GM18907 (cell line): ENCODE results near the gene ANKRD6.

Experiments
- ATAC-seq: cut with Tn5 transposase; IDR thresholded peaks from one replicate; pipeline ENCODE4 v1.9.1; 2021; ENCODE audit warnings: mild to moderate bottlenecking, moderate library complexity; ENCODE audit not compliant: unreplicated experiment

Gene ANKRD6

GRCh38 chr6:89412071-89413005 lies 20.6 kb upstream of the ANKRD6 start, which contains the start of gene RRAGD:
RRAGD (minus strand) TSS chr6:89412273; CDS start chr6:89411993, 280 bp downstream.
- ATAC-seq, result peak; percentile 75

- no peak for ATAC-seq
These were observed 19.9 kb upstream of the ANKRD6 start for GRCh38 chr6:89413006-89413400.

GRCh38 chr6:89414215-89414614 lies 18.7 kb upstream of the ANKRD6 start:
- no peak for ATAC-seq

- ATAC-seq, result no peak
These were observed 17.8 kb upstream of the ANKRD6 start for GRCh38 chr6:89415185-89415584.

DNA sequence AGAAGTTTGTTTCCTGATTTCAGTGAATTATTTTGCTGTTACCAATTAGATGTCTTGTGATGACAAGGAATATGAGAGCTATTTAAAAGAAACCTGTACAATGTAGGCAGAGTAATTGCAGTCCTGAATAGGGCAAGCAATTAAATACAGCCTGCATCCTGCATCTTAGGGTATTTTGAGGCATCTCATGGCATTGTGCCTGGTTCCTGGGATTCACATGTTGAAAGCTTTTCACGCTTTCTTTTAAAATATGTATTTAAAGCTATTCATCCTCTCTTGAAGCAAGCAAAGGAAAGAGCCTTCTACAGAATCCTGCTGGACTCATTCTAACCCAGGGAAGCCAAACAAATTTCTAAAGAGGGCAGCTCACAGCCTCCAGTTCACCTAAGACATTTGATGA lies 16.2 kb upstream of the ANKRD6 start:
- no peak for ATAC-seq

DNA sequence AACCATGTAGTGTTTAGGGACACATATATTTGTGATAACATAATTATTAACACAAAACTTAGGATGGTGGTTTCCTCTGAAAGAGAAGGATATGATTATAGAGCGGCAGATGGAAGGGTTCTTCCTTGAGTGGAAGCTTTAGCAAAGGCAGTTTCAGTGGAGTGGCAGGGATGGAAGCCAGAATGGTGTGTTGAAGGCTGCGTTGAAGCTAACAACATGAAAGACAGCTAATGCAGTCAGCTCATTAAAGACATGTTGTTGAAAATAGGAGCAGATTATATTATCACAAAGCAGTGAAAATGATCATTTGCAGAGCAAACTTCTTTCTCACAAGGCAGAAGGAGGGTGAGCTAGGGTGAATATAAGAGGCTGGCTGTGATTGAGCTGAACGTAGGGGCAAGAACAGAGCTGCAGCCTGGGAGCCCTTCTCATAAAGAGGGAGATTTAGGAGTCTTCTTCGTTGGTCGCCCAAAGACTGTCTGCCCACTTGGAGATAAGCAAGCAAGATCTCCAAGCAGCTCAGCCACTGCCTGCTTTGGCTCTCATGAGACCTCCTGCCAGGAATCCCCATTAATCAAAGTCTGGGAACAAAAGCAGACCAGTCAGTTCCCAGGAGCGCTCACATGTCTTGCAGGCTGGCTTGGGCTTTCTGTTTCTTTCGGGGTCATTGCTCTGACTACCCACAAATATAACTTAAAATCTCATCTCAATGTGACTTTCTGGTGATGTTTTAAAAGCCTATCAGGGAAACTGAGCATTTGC lies 2.6 kb upstream of the ANKRD6 start:
- no peak for ATAC-seq

GRCh38 chr6:89433252-89434149 lies 549 bp downstream of the ANKRD6 start:
- peak; percentile 53 for ATAC-seq

GRCh38 chr6:89434150-89434499 lies 1.2 kb downstream of the ANKRD6 start:
- ATAC-seq, result no peak

- no peak for ATAC-seq
These were observed 2.0 kb downstream of the ANKRD6 start for GRCh38 chr6:89434954-89435353.

- ATAC-seq, result no peak
These were observed 3.3 kb downstream of the ANKRD6 start for GRCh38 chr6:89436226-89436625.

- ATAC-seq, result no peak
These were observed 5.3 kb downstream of the ANKRD6 start for GRCh38 chr6:89438248-89438647.

GRCh38 chr6:89439014-89439413 lies 6.1 kb downstream of the ANKRD6 start:
- ATAC-seq, result no peak

- no peak for ATAC-seq
These were observed 7.2 kb downstream of the ANKRD6 start for GRCh38 chr6:89440200-89440599.

DNA sequence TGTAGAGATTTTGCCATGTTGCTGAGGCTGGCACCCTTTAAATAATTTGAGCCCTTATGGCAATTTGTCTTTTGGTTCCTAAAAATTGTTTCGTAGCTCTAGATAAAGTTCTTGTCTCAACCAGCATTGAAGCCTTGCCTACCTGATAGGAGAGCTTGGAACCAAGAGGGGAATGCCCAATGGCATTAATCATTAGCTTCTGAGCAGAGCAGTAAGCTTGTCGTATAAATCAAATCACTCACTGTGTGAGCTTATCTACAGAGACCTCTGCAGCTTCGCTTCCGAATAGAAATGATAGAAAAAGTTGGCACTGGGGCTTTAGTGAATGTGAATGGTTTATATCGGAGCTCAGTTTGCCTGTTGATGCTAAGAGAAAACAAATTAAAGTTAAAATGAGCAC lies 10.7 kb downstream of the ANKRD6 start:
- no peak for ATAC-seq

DNA sequence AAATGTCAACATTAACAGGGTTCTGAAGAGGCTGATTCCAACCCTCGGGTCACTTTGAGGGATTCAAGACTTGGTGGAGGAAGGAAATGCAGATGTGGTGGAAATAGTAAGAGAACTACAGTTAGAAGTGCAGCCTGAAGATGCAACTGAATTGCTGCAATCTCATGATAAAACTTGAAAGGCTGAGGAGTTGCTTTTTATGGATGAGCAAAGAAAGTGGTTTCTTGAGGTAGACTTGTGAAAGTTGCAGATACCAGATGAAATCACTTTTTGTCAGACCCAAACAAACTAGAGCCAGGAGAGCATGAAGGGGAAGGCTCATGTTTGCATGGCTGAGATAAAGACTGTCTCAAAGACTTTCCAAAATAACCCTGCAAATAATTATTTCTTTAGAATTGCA lies 16.2 kb downstream of the ANKRD6 start:
- no peak for ATAC-seq

DNA sequence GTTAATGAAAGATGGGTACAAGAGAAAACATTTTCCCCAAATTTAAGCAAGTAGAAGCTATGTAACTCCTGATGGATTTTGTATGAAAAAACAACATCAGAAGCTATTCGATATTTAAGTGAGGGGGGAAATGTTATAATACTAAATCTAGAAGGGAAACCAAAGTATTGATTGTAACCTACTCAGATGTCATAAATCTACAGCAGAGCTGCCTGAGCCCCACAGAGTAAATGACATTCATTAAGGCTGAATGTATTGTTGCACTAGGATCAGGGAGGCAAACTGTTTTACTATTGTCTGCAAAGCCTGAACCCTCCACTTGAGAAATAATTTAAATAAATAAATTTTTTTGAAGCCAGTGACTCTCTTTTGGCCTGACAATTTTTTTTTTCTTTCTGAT lies 19.3 kb downstream of the ANKRD6 start:
- no peak for ATAC-seq

DNA sequence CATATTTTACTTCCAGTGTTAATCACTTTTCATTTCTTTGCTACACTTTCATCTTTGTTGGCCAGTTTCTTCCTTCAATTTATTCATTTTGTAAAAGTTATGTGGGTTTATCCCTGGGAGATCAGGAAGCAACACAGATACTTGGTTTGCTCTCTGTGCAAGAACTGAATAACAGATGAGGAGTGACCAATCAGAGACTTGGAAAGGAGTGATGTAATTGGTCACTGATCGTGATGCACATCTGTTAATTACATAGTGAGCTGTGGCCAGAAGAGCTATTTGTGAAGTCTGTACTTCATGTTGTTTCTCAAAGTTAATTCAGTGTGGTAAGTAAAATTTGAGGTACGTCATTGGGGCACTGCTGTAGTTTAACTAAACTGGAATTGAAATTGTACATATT lies 21.3 kb downstream of the ANKRD6 start:
- no peak for ATAC-seq

GRCh38 chr6:89458704-89459103 lies 25.8 kb downstream of the ANKRD6 start:
- ATAC-seq, result no peak

DNA sequence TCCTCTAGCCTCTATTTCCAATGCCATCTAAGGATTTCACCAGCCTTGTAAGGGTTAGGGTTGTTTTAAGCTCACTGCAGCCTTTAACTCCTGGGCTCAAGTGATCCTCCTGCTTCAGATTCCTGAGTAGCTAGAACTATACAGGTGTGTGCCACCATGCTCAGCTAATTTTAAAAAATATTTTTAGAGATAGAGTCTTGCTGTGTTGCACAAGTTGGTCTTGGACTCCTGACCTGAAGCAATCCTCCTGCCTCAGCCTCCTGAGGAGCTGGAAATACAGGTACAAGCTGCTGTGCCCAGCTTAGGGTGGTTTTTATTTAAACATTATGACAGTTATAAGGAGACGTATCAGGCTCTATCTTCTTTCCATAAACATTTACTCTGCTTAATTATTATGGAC lies 26.5 kb downstream of the ANKRD6 start:
- ATAC-seq, result no peak

DNA sequence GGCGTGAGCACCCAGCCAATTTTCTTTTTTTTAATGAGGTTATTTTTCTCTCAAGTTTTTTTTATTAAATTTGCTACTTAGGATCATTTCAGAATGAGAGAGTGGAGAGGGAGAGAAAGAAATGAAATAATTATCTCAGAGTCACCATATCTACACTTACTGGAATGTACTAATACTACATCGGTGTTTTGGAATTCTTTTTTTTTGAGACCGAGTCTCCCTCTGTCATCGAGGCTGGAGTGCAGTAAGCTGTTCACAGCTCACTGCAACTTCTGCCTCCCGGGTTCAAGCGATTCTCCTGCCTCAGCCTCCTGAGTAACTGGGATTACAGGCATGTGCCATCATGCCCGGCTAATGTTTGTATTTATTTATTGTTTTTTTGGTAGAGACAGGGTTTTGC lies 27.8 kb downstream of the ANKRD6 start:
- ATAC-seq, result no peak

DNA sequence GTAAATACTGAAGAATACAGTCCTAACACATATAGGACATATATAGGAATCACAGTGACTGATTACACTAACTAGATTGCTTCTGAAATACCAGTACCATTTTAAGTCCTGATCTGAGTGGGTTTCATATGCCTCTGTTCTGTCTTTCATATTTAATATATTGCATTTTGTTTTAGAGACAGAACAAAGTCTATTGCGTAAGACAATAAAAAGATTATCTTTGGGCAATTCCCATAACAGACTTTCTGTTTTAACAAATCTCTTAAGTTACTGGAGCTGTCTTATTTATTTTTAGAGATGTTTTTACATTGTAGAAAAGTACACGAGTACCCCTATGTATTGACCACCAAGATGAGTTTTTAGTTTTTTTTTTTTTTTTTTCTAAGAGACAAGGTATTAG lies 29.6 kb downstream of the ANKRD6 start:
- ATAC-seq, result no peak
